Measurements from ENCODE around the gene MEN1.

GRCh38 chr11:64810891-64811272, 531 bp upstream of the MEN1 start:
- TF ChIP-seq CTCF (IDR thresholded peaks at IDR 0.05) (no peak), POLR2A (IDR thresholded peaks at IDR 0.05) (no peak)
